Stomach (tissue), 4 donors: ENCODE measurements around the gene FAM184B.

Experiments used
- CTCF ChIP-seq, 7 experiments: fragments of 450-650 bp in 4 of 7; fragments of 200-600 bp in 3 of 7; sonication (generic) in 3 of 7; IDR thresholded peaks; one replicate each; pipeline ENCODE4 v1.5.1; 2016 to 2019; ENCODE audit warnings: antibody characterized with exemption in 7 of 7, control low read depth in 2 of 7, mild to moderate bottlenecking in 1 of 7
- EP300 ChIP-seq: sonication (generic); formaldehyde crosslinking; IDR thresholded peaks from one replicate; pipeline ENCODE4 v1.6.1; 2017; ENCODE audit warnings: antibody characterized with exemption
- POLR2A ChIP-seq, 4 donors: fragments of 450-650 bp; IDR thresholded peaks; one replicate each; pipeline ENCODE4 v1.6.1; 2016; ENCODE audit warnings: antibody characterized with exemption in 4 of 4, control low read depth in 2 of 4, mild to moderate bottlenecking in 1 of 4, moderate library complexity in 1 of 4
- POLR2AphosphoS5 ChIP-seq, 3 donors: sonication (generic); formaldehyde crosslinking; IDR thresholded peaks; one replicate each; pipeline ENCODE4 v1.6.1; 2016; ENCODE audit warnings: antibody characterized with exemption in 3 of 3

DNA sequence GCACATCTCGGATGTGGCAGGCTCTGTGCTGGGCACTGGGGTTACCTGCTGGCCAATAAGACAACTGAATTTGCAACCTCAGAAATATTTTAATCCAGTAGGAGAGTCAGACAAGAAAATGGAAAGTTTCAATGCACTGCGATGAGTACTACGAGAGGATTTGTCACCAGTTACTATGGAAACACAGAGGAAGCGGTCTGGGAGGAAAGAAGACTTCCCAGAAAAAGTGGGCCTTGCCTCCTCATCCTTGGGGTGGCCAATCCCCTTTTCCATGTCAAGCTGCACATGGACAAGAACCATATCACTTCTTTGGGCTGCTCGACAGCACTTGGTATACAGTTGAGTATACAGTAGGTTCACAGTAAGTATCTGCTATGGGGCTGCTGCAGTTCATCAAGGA is 67.6 kb downstream of the FAM184B start:
- TF ChIP-seq POLR2A (IDR thresholded peaks at IDR 0.05) (no peak), CTCF (IDR thresholded peaks at IDR 0.05) (no peak), POLR2AphosphoS5 (IDR thresholded peaks at IDR 0.05) (no peak), EP300 (no peak)
